ENCODE data around the gene KRT40. TPM values are rescaled to one million over a fixed set of nuclear protein-coding genes. Genes with fewer than 3 reads are reported as not detected.

KRT40 gene
- total and polyA plus RNA-seq, 2 donors (not counting 1 experiment from before 2014, with no cell fraction given), result not detected

GRCh38 chr17:40938981-40939380 lies 45.1 kb downstream of the KRT40 start:
- CTCF ChIA-PET, result no interaction called here

DNA sequence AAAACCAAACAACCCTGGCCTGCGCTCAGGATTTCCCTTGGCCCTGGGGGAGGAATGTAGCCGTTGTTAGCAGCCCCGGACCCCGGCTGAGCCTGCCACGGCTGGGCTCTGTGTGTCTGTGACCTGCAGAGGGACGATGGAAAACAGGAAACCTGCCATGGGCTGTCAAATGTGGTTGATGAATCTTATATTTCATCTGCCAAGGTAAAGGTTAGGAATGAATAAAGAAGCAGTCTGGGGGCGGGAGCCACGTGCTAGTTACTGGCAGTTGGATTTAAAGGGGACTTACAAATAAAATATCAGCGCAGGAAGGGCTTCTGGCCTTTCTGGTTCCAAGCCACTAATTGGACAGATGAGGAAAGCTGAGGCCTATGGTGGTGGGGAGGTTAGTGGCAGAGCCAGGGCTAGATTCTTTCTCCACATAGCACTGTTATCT lies 46.7 kb downstream of the KRT40 start, which contains the start of gene KRT23:
KRT23 (minus strand) TSS at position 263 of the 436 bp plus-strand sequence. CDS start 1,043 bp downstream, outside the sequence.
- Histone ChIP-seq H3K27ac (ENCODE audit: low read length in 2 of 2) (no peak within 1 kb of the TSS), H4K20me1 (ENCODE audit: control insufficient read depth, insufficient read depth, low read length, poor library complexity, severe bottlenecking) (no peaks in the 10 kb centered on the region), H3K36me3 (replicated peaks in 1 of 2; ENCODE audit: control extremely low read depth in 1 of 2, control insufficient read depth in 1 of 2, extremely low read depth in 1 of 2, insufficient read depth in 2 of 2, low read length in 1 of 2) (no peaks in the 10 kb centered on the region), H3K9me3 (ENCODE audit: control extremely low read depth in 1 of 3, control insufficient read depth in 2 of 3, insufficient read depth in 1 of 3, low read length in 2 of 3) (no peaks in the 10 kb centered on the region), H3K4me1 (ENCODE audit: control insufficient read depth in 2 of 2, insufficient read depth in 2 of 2, low read length in 2 of 2) (no peaks in the 10 kb centered on the region), H3K27me3 (replicated peaks in 1 of 4; ENCODE audit: control extremely low read depth in 1 of 4, control insufficient read depth in 3 of 4, insufficient read depth in 4 of 4, low read length in 3 of 4) (peaks cover 0 to 3% (median 0%) of the 10 kb centered on the region in 4 experiments), H3K79me2 (ENCODE audit: control insufficient read depth, insufficient read depth, low read length) (no peaks in the 10 kb centered on the region), H2AFZ (ENCODE audit: insufficient read depth, low read depth, low read length, poor library complexity, severe bottlenecking) (no peak within 1 kb of the TSS), H3K4me2 (replicated peaks; ENCODE audit: low read depth, low read length, poor library complexity, severe bottlenecking) (no peak within 1 kb of the TSS), H3K9ac (ENCODE audit: low read length) (no peak within 1 kb of the TSS), H3K4me3 (ENCODE audit: control extremely low read depth in 1 of 5, extremely low read depth in 1 of 5, insufficient read depth in 1 of 5, low read depth in 2 of 5, low read length in 4 of 5) (no peak within 1 kb of the TSS)
- H3K27me3 Mint-ChIP-seq, result peaks cover 44% of the 10 kb centered on the region
- no peak for TF ChIP-seq EZH2 (IDR thresholded peaks at IDR 0.05; ENCODE audit: borderline replicate concordance, insufficient read depth, low read depth, low read length, poor library complexity, severe bottlenecking)
- TF ChIP-seq, protein P1, sequence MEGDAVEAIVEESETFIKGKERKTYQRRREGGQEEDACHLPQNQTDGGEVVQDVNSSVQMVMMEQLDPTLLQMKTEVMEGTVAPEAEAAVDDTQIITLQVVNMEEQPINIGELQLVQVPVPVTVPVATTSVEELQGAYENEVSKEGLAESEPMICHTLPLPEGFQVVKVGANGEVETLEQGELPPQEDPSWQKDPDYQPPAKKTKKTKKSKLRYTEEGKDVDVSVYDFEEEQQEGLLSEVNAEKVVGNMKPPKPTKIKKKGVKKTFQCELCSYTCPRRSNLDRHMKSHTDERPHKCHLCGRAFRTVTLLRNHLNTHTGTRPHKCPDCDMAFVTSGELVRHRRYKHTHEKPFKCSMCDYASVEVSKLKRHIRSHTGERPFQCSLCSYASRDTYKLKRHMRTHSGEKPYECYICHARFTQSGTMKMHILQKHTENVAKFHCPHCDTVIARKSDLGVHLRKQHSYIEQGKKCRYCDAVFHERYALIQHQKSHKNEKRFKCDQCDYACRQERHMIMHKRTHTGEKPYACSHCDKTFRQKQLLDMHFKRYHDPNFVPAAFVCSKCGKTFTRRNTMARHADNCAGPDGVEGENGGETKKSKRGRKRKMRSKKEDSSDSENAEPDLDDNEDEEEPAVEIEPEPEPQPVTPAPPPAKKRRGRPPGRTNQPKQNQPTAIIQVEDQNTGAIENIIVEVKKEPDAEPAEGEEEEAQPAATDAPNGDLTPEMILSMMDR (IDR thresholded peaks at IDR 0.05), result no peak
- ATAC-seq (ENCODE audit: low read depth), result no peak
- H3K4me3 Mint-ChIP-seq, result no peak within 1 kb of the TSS
- POLR2A ChIA-PET, result no interaction called here
- no peak within 1 kb of the TSS for H3K27ac Mint-ChIP-seq
- DNase-seq, result no peak
- WGBS (ENCODE audit: insufficient coverage), result 78% methylated on average over 9 of the region's 9 CpGs
- H3K4me1 Mint-ChIP-seq, result no peaks in the 10 kb centered on the region
- intact Hi-C loops (cut with micrococcal nuclease), result no loop called here
- CTCF ChIA-PET, result no interaction called here
- no peaks in the 10 kb centered on the region for H3K9me3 Mint-ChIP-seq (ENCODE audit: insufficient read depth)

More at GRCh38 chr17:40938981-40939380, 45.1 kb downstream of the KRT40 start:
- Histone ChIP-seq H4K20me1 (ENCODE audit: control insufficient read depth, insufficient read depth, low read length, poor library complexity, severe bottlenecking) (no peaks in the 10 kb centered on the region), H3K9me3 (ENCODE audit: control extremely low read depth in 1 of 3, control insufficient read depth in 2 of 3, insufficient read depth in 1 of 3, low read length in 2 of 3) (no peaks in the 10 kb centered on the region), H3K4me3 (ENCODE audit: control extremely low read depth in 1 of 5, extremely low read depth in 1 of 5, insufficient read depth in 1 of 5, low read depth in 2 of 5, low read length in 4 of 5) (no peak overlapping the region), H3K4me2 (replicated peaks; ENCODE audit: low read depth, low read length, poor library complexity, severe bottlenecking) (no peak overlapping the region), H3K79me2 (ENCODE audit: control insufficient read depth, insufficient read depth, low read length) (no peaks in the 10 kb centered on the region), H3K4me1 (ENCODE audit: control insufficient read depth in 2 of 2, insufficient read depth in 2 of 2, low read length in 2 of 2) (no peaks in the 10 kb centered on the region), H3K27me3 (replicated peaks in 1 of 4; ENCODE audit: control extremely low read depth in 1 of 4, control insufficient read depth in 3 of 4, insufficient read depth in 4 of 4, low read length in 3 of 4) (no peaks in the 10 kb centered on the region), H3K9ac (ENCODE audit: low read length) (no peak overlapping the region), H2AFZ (ENCODE audit: insufficient read depth, low read depth, low read length, poor library complexity, severe bottlenecking) (no peak overlapping the region), H3K36me3 (replicated peaks in 1 of 2; ENCODE audit: control extremely low read depth in 1 of 2, control insufficient read depth in 1 of 2, extremely low read depth in 1 of 2, insufficient read depth in 2 of 2, low read length in 1 of 2) (no peaks in the 10 kb centered on the region), H3K27ac (ENCODE audit: low read length in 2 of 2) (no peak overlapping the region)
- no peak overlapping the region for H3K27ac Mint-ChIP-seq
- H3K4me1 Mint-ChIP-seq, result no peaks in the 10 kb centered on the region
- DNase-seq (no peak), ATAC-seq (ENCODE audit: low read depth) (no peak)
- H3K27me3 Mint-ChIP-seq, result peaks cover 38% of the 10 kb centered on the region
- POLR2A ChIA-PET, result no interaction called here
- peaks cover under 1% of the 10 kb centered on the region for H3K9me3 Mint-ChIP-seq (ENCODE audit: insufficient read depth)
- H3K4me3 Mint-ChIP-seq, result no peak overlapping the region
- no peak for TF ChIP-seq EZH2 (IDR thresholded peaks at IDR 0.05; ENCODE audit: borderline replicate concordance, insufficient read depth, low read depth, low read length, poor library complexity, severe bottlenecking)
- TF ChIP-seq, protein P1 (IDR thresholded peaks at IDR 0.05), result no peak
- intact Hi-C loops (cut with micrococcal nuclease), result no loop called here
- WGBS (ENCODE audit: insufficient coverage), result 100% methylated on average over 1 of the region's 3 CpGs
